GM21529 (cell line): ENCODE results near the gene PPP3CA.

ENCODE experiments used
- ATAC-seq: cut with Tn5 transposase; IDR thresholded peaks from one replicate; pipeline ENCODE4 v1.9.1; 2021; ENCODE audit not compliant: unreplicated experiment

The PPP3CA gene

DNA sequence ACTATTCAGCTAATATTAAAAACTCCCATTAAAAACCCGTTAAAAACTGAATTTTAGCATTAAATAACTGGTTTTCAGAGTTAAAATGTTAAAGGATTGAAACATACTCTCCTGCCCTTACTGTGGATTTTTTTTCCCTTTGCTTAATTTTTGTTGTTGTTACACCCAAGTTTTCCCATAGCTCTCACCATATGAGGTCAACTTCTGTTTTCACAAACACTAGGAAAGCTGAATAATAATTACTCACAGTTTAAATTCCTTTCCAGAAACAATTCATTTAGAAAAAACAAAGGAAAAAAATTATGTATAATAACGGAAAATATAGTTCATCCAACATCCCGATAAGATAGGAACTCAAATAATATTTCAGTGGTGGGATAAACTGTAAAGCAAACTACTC lies 129.0 kb downstream of the PPP3CA start:
- ATAC-seq: no peak

DNA sequence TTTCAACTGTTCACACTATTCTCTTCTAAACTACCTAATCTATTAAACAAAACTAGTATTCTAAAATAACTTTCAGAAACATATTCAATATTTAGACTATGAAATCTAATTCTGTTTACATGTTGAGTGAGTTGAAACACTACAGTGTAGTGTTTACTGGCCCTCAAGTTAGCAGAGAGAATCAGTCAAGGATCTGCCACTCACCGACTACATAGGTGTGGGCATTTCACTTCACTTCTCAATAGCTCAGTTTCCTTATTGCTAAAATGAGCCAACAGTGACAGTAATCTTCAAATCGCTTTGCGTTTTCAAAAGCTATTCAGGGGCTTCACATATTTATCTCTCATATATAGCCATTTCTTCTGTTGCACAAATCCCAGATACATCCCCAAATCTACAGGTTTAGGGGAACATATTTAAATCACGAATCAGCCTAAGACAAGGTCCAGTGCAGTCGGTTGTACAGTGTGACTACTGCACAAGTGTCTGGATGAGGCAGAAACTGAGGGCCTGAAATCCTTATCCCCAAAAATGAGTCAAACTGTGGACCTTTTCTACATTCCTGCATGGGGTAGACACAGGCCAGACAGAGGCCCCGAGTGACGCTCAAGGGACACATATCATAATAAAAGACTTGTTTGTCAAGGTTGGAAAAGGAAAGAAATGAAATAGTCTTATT lies 129.8 kb downstream of the PPP3CA start:
- no peak for ATAC-seq

DNA sequence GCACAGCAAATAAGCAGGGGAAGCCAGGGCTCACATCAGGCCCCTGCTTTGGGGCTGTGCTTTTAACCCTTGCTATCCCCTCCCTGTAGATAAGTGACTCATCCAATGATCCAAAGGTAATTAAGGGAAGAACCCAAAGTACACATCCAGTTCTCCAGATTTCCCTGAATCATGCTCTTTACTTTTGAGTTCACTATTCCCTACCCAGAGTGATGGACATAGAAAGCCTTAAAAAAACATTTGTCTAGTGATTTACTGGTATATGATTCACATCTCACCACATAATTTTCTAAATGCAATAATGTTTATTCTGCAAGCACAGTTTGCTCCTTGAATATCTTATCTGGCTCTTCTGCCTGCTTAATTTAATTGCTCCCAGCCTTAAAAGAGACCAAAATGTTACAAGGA lies 136.2 kb downstream of the PPP3CA start:
- ATAC-seq: no peak

DNA sequence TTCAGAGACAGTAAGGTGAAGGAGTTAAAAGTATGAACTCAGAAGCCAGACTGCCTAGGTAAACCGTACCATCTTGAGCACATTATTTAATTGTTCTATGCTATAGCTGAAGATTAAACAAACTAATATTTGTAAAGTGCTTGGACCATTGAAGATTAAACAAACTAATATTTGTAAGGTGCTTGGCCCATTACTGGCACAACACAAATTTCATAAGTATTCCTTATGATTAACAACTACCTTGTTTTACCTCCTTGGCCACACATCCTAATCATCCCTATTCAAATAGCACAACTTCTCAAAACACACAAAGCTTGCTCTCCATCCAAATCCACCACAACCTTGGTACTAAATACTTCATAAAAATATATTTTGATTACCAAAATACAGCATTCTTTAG lies 137.0 kb downstream of the PPP3CA start:
- ATAC-seq: no peak

DNA sequence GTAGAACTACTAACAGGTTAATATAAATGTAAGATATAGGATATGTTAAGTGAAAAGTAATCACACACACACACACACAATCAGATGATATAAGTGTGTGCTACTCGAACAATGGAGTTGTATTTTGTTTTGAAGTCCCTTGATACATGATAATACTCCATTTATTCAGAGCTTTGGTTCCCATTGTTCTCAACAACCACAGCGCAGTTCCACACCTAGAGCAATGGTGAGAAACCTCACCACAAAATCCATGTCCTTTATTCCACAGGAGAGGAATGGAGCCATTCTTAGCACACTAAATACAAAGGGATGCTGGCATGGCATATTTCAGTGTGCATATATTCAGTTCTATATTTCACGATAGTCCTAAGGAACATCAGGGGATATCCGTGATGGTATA lies 139.2 kb downstream of the PPP3CA start:
- ATAC-seq: no peak

DNA sequence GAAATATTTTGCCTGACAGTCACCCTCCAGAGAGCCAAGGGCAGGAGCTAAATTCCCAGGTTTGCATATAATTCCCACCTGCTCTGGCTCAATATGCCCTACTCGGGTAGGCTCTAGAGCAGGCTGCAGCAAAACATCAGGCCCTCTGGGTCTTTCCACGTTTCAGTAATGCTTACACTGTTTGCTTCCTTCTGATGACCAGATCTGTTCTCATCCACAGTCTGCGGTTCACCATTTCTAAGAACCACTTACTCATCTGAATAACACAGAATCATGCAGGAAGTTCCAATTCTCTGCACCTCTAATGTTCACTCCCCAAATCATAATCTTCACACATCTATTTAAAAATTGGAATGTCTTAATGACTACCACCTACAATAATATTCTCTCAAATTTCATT lies 141.4 kb downstream of the PPP3CA start:
- ATAC-seq: peak; percentile 82

DNA sequence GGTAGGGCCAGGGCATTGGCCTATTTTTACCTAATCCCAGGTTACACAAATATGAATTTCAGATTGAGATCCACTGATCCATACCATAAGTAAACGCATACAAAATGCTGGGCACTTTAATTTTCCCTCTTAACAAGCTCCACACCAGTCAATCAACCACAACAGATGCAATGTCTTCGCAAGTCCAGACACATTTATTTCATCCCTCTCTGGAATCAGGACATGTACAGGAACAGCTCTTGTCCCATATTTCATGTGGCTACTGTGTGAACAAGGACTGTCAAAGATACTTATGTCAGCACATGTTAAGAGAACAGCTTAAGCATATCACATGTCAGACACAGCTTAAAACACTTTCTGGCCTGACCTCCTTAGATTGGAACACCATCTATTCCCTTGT lies 145.9 kb downstream of the PPP3CA start:
- ATAC-seq: no peak

DNA sequence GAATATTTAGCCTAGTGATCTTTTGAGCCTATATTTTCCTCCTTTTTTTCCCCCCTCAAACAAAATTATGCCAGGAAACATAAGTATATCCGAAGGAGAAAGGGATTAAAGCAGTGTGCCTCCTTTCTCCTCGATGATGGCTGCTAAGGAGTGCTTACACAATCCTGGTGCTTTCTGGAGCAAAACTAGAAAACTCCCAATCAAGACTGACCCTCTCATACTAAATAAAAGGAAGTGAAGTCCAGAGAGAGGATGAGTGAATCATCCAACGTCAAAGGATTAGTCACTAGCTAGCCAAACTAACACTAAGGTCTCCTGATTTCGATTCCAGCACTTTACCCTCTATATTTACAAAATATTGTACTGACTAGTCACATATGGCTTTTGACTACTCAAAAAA lies 146.8 kb downstream of the PPP3CA start:
- no peak for ATAC-seq

DNA sequence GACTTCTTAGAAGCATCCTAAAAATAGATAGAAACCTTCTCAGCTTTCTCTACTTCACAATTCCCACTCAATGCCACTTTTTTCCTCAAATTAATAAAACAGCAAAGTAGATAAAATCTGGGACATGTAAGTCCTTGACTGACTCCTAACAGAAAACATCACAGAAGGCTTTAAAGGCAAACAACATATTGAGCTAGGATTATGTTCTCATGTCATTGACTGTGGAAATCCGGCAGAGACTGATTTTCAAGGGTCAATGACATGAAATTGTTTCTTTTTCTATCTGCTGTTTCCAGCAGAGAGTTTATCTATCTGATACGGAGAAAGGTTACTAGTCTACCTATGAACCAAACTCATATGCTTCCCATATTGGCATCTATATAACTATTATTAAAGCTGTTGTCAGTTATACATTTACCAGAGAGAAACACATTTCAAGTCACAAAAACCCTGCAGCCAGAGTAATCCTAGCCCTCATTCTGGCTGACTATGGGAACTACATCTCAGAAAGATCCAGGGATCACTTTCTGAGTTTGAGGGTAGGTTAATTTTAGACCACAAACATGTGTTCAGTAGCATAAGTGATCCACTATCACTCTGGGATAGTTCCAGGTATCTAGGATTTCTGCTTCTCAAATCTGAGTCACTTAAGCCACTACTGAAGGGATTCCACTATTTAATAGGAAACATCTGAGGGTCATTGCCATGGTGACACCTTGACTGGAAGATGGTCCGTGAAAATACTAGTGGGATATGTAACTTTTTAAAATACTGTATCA lies 147.6 kb downstream of the PPP3CA start:
- no peak for ATAC-seq

DNA sequence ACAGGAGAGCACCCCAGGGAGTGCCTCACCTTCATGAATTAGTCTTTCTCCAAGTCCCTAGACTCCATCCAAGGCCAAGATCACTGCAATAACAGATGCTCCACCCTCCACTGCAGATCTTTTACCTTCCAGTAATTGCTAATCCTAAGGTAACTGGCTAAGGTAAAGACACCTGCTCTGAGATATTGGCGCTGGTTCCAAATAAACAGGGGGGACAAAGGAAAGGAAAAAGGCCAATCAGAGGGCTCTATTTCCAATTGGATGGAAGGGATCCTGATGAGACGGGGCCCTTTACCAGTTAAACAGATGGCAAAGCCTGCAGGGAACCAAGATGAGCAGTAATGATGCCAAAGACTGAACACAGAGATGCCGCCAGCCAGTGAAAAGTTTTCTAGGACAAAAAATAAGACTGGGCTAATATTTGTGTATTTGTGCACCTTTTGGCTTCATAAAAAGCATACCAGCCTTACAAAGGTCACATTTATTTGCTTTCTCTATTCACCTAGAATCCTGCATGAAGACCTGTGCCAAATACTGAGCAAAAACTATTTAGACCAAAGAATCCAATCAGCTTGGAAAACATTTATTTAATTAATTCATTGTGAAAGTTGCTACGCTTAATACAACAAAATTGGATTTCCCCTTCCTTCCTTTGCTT lies 148.5 kb downstream of the PPP3CA start:
- no peak for ATAC-seq

DNA sequence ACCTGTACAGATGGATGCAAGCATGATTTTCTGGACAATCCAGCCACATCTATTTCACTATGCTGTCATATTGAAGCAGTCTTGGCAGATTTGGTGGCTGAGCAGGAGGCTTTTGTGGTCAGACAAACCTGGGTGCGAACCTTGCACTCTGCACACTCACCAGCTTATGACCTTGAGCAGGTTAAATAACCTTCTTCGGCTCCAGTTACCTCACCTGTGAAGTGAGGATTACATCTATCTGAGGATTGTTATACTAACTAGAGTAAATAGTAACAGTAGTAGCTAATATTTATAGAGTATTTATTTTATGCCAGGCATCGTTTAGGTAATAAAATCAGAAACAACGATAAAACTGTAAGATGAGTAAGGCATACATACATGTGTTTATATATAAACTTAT lies 150.0 kb downstream of the PPP3CA start:
- no peak for ATAC-seq

DNA sequence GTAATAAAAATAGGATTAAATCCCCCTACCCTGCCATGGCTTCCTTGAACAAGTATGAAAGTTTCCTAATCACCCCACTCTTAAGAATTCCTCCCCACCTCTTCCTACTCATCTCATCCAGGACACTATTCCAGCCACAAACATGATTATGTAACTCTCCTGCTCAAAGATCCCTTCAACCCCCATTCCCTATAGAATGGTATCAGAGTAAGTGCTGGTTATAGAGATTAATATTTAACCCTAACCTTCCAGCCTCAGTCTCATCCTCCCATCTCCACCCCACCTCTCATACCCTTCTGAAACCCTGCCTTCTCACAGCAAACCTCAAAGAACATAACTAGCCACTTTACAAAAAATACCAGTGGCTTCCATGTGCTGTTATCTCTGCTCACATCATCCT lies 155.1 kb downstream of the PPP3CA start:
- ATAC-seq: peak; percentile 57

DNA sequence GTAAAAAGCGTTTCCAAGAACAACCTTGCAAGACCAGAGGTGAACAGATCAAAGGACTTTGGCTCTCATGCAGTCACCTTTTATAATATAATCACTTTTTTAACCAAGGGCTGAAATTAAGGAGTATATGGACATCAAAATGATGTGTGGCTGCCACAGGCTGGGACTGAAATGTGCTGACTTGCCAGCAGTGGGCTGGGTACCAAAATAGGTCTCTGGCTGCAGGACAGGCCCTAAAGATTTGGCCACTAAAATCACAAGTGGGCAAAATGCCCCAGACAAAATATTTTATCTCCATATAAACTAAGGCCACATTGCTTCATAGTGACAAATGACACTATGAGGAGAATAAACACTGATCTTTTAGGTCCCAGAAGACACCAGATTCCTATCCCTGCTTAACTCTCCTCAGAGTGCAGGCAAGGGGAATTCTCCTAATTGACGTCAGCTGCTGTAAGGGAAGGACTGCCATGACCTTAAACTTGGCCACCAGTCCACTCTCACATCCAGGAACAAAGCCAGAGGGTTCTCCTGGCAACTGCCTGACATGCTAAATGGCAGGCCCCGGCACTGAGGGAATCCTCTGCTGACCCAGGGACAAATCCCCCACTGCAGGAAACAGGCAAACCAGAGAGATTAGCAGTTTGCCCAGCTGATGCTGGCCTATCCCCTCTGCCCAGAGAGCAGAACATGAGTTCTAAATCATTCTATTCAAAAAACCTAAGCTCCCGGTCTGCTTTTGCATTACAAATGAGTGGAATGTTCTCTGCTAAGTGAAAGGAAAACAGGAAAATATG lies 155.8 kb downstream of the PPP3CA start:
- no peak for ATAC-seq

DNA sequence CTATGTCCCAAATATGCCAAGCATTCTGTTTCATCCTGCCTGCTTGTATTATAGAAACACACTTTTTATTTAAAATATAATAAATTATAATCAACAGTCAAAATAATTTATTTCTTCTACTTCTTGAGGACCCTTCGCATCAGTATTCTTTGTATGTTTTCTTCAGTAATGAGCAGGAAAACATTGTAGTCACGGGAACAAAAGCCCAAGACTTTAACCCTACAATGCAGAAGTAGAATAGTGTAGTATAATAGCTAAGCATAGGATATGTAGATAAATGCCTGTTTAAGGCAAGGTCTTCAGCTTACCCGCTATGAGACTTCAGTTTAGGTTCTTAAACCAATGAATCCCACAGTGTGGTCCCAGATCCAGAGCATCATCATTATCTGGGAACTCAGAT lies 156.6 kb downstream of the PPP3CA start:
- no peak for ATAC-seq

DNA sequence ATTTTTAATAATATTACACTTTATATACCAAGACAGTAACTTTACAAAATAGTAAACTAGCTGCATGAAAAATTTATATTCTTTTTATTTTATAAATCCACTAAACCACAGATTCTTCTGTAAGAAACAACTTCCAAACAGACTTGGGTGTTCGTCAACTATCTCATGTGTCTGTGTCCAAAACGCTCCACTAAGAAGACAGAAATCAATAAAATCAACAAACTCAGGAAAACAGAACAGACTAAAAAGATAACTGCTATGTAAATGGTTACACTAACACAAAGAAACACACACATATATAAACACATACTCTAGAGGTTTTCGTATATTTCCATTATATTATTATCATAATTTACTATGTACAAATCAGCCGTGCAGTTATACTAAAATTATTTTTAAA lies 158.4 kb downstream of the PPP3CA start:
- no peak for ATAC-seq

DNA sequence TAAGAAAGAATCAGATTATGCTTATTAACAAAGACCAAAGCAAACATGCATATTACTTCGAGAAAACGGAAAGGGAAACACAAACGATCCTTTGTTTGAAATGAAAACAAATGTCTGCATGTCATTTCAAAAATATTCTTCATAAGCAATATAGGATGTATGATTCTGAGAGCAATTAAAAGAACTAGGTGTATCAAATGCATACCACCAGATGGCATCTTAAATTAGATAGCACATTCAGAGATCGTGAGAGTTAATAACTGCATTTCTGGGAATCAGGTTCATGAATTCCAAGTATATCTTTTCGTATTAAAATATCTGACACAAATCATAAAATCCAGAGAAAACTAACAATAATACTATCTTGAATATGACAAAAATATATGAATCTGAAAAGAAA lies 159.5 kb downstream of the PPP3CA start:
- no peak for ATAC-seq

DNA sequence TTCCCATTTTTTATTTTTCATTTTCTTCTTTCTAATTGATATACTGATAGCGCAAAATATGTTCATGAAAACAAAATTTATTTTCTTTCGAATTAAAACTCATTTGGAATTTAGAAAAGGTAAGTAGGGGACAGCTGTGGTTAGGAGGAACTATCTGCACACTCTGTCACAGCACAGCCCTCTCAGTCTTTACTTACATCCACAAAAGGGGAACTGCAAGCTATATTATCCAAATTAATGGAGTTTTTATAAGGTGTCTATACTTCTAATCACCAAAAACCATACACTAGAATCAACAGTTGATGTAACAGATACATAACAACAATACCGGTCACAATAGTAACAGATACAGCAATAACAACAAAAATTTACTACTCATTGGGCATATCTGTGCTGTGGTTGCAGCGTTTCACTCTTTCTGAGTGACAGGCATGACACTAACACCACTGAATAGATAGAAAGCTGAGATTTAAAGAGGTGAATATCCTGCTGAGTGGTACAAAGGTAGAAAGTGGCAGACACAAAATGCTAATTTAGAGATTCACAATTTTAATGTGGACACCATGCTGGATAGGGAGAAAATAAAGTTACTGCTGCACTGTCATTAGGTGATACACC lies 160.7 kb downstream of the PPP3CA start:
- no peak for ATAC-seq

DNA sequence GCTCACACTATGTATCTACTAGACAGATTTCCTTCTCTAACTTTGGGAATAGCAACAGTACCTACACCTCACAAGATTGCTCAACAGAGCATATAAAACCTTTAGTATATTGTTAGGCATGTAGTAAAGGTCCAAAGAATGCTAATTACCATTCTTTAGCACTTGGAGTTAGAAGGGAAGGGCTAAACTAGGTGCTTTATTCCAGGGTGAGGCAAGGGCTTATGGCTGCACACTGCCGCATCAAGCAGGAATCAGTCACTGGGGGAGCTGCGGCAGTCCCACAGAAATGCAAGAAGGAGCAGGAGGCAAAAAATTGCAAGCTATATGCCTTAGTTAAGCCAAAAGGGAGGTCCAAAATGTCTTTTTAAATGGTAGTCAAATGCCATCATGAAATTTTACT lies 162.7 kb downstream of the PPP3CA start:
- ATAC-seq: no peak

DNA sequence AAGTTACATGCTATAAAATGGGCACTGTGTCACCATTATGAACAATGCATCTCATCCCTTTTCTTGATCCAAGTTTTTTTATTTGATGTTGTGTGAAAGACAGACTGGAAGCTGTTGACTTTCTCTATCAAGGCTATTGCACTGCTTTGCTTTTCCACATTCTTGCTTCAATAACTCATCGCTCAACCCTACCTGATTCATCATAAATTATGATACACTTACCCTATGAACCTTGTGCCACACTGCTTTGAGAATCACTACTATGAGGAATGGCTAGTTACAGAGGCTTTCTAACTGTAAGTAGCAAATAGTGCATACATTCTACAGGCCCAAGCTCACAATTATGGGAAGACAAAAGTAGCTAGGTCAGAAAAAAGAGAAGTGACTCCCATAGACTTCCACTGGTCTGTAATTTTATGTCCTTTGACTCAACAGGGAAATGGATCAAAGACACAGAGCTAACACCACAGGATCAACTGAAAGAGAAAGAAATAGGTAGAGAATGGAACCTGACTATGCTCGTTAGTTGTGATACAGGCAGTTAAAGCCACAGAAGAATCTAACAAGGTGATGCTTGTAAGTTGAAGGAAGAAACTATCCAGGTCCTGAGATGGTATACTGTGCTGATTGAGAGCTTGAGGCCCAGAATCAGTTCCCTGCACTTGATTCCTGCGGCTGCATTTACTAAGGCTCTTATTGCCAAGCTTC lies 163.5 kb downstream of the PPP3CA start:
- no peak for ATAC-seq

DNA sequence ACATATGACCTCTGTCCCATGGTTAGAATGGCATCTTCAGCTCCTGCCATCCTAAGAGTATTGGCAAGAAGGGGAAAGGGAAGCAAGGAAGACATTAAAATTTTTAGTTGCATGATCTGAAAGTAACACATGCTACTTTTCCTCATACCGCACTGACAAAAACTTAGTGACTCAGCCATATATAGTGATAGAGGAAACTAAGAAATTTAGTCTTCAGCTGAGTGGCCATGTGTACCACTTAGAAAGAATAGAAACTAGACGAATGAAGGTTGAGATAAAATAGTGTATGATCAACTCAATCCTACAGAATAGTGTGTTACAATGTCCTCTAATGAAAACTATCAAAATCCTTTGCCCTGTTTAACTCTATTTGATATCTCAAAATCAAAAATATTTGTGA lies 164.1 kb downstream of the PPP3CA start:
- no peak for ATAC-seq
